ENCODE results near the gene EDRF1.

EDRF1 gene

DNA sequence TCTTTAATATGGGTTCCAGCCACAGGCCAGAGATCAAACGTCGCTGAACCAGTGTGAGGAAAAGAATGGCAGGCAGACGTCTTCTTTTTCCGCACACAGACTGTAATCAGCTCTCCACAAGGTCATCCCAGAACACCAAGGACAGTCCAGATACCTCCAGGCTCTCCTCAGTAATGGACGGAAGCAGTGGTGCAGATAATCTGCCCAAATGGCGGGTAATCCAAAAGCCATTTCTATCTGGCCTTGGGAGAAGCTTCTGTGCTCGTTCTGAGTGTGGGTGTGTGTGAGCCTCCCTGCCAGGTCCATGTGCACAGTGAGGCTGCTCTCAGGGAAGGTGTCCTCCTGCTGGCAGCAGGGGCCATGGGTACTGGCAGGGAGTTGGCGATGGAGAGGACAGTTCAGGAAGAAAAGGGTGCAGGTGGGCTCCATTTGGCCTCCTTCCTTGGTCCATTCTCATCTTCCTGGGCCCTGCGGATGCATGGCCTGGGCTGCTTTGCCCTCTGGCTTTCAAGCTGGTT lies 21.0 kb upstream of the EDRF1 start:
- TF ChIP-seq MAX (IDR thresholded peaks at IDR 0.05) (no peak), TEAD4 (IDR thresholded peaks at IDR 0.05) (no peak), RAD21 (IDR thresholded peaks at IDR 0.05; ENCODE audit: low read depth) (no peak; the same call in 1 of the 2 replicates), USF1 (IDR thresholded peaks at IDR 0.05) (no peak), NFIC (IDR thresholded peaks at IDR 0.05) (no peak), REST (IDR thresholded peaks at IDR 0.05; ENCODE audit: low read depth) (no peak), EP300 (IDR thresholded peaks at IDR 0.05; ENCODE audit: borderline replicate concordance) (no peak), TAF1 (IDR thresholded peaks at IDR 0.05; ENCODE audit: low read depth) (no peak), YY1 (IDR thresholded peaks at IDR 0.05; ENCODE audit: low read depth) (no peak), ZBTB7A (IDR thresholded peaks at IDR 0.05; ENCODE audit: low read depth) (no peak), EGR1 (IDR thresholded peaks at IDR 0.05) (no peak), CREB1 (IDR thresholded peaks at IDR 0.05; ENCODE audit: low read depth) (no peak), TCF12 (IDR thresholded peaks at IDR 0.05; ENCODE audit: low read depth) (no peak)

DNA sequence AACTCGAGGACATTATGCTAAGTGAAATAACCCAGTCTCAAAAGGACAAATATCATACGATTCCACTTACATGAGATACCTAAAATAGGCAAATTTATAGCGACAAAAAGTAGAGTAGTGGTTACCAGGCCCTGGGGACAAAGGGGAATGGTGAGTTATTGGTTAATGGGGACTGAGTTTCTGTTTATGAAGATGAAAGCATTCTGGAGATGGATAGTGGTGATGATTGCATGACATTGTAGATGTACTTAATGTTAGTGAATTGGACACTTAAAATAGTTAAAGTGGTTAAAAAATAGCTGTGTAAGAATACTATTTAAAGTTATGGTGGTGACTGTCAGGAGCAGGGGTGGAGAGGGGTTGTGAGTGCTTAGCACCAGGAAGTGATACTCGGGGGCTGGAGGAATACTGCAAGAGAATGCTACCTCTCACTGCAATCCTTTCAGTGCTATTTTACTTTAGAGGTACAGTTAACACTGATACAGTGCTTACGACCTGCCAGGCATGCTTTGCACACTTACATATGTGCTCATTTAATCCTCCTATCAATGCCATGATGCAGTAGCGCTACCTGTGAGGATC lies 19.9 kb upstream of the EDRF1 start:
- TF ChIP-seq MAX (IDR thresholded peaks at IDR 0.05) (no peak), RAD21 (IDR thresholded peaks at IDR 0.05; ENCODE audit: low read depth) (no peak), NFIC (IDR thresholded peaks at IDR 0.05) (no peak), EGR1 (IDR thresholded peaks at IDR 0.05) (no peak), ZBTB7A (IDR thresholded peaks at IDR 0.05; ENCODE audit: low read depth) (no peak), TCF12 (IDR thresholded peaks at IDR 0.05; ENCODE audit: low read depth) (no peak)

DNA sequence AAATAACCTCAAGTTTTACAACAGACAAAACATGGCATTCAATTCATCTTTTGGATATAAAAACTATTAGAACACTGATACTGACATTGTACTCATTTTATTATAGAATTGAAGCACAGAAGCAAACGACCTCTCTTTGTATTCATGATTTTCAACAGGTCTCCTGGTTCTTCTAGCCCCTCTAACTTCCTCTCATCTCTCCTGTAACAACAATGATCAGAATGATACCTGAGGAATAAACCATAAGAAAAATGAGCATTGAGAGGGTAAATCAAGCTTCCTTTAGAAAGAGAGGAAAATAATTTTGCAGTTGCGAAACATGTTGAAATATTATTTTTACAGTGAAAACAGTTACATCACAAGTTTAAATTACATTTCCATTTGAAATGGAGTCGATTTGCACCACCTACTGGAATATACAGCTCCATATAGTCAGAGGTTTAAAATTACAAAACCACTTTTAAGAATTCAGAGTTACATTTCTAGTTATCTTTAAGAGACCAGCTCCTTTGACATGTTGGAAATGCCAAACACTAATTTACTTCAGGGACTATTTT lies 19.1 kb upstream of the EDRF1 start:
- TF ChIP-seq RAD21 (IDR thresholded peaks at IDR 0.05; ENCODE audit: low read depth), result peak; percentile 75
- TF ChIP-seq CEBPB (IDR thresholded peaks at IDR 0.05), result peak; percentile 85
- TF ChIP-seq CREB1 (IDR thresholded peaks at IDR 0.05; ENCODE audit: low read depth), result no peak
- TF ChIP-seq TCF12 (IDR thresholded peaks at IDR 0.05; ENCODE audit: low read depth), result no peak

GRCh38 chr10:125707541-125708468 lies 11.7 kb upstream of the EDRF1 start:
- TF ChIP-seq REST (IDR thresholded peaks at IDR 0.05; ENCODE audit: low read depth), result no peak
- TF ChIP-seq MAX (IDR thresholded peaks at IDR 0.05), result peak; percentile 14; the same call in 1 of the 2 replicates
- no peak for TF ChIP-seq TEAD4 (IDR thresholded peaks at IDR 0.05)

DNA sequence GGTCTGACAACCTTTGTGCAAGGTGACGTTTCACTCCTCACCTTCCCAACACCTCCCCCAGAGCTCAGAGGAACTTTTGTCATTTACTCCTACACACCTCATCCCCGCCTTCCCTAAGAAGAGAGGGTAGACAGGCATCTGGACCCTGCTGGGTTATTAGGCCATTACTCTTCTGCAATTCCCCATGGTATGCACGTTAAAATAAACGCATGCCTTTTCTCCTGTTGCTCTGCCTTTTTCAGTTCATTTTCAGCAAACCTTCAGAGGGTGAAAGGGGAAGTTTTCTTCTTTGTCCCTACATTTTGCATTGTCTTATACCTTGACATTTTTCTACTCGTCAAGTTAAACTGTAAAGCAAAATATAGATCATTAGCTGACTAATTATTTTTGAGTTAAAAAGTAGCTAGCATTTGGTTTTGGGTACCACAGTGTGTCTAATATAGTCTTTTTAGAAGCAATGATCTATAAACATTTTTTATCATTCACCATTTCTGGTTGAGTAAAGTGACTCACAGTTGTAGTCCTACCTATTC lies 10.5 kb upstream of the EDRF1 start:
- TF ChIP-seq CEBPB (IDR thresholded peaks at IDR 0.05) (no peak), EGR1 (IDR thresholded peaks at IDR 0.05) (no peak), FOXM1 (IDR thresholded peaks at IDR 0.05; ENCODE audit: borderline replicate concordance, low read depth) (no peak), REST (IDR thresholded peaks at IDR 0.05; ENCODE audit: low read depth) (no peak), USF1 (IDR thresholded peaks at IDR 0.05) (no peak), ZBTB7A (IDR thresholded peaks at IDR 0.05; ENCODE audit: low read depth) (no peak), NFIC (IDR thresholded peaks at IDR 0.05) (no peak), TCF12 (IDR thresholded peaks at IDR 0.05; ENCODE audit: low read depth) (peak; percentile 43; the same call in 1 of the 2 replicates), MAX (IDR thresholded peaks at IDR 0.05) (no peak), TEAD4 (IDR thresholded peaks at IDR 0.05) (peak; percentile 80), EP300 (IDR thresholded peaks at IDR 0.05; ENCODE audit: borderline replicate concordance) (peak; percentile 59; the same call in 1 of the 2 replicates)
